Activated naive CD8-positive, alpha-beta T cell treated with anti-CD3 and anti-CD28 coated beads for 36 hours (primary cell): Measurements from ENCODE around the gene NUMB. TPM values are rescaled to one million over a fixed set of nuclear protein-coding genes. Genes with fewer than 3 reads are reported as not detected.
"Not testable (repeated sequence)": the region's sequence is repeated elsewhere in the genome, so short reads cannot be mapped to it uniquely, and the experiment has no call there.

Experiments
- DNase-seq: peaks from one replicate; pipeline ENCODE4 v3.0.0; 2021
- H3K27ac Mint-ChIP-seq: one replicate; pipeline ENCODE4 v1.8.0; 2022; ENCODE audit warnings: mild to moderate bottlenecking, moderate library complexity, mixed read lengths
- H3K27me3 Mint-ChIP-seq: one replicate; pipeline ENCODE4 v1.8.0; 2022; ENCODE audit warnings: mild to moderate bottlenecking, mixed read lengths
- H3K36me3 Mint-ChIP-seq: one replicate; pipeline ENCODE4 v1.8.0; 2021; ENCODE audit warnings: mild to moderate bottlenecking, mixed read lengths
- H3K4me1 Mint-ChIP-seq: one replicate; pipeline ENCODE4 v1.8.0; 2021; ENCODE audit warnings: mixed read lengths
- H3K4me3 Mint-ChIP-seq: one replicate; pipeline ENCODE4 v1.8.0; 2022; ENCODE audit warnings: mild to moderate bottlenecking, moderate library complexity, mixed read lengths
- H3K9me3 Mint-ChIP-seq: one replicate; pipeline ENCODE4 v1.8.0; 2022; ENCODE audit warnings: mixed read lengths
- total RNA-seq, 2 experiments: library from RNA; stranded (reverse); gene quantifications; one replicate each; pipeline ENCODE4 v1.2.3, GENCODE V29; 2021

The NUMB gene
- total RNA-seq, 2 experiments from 2014 or later: 27.3 to 32.4 TPM

- no peaks in the 10 kb centered on the region for H3K9me3 Mint-ChIP-seq
- peak; percentile 6 for DNase-seq
- peak overlapping the region; percentile 100 for H3K4me3 Mint-ChIP-seq
- H3K4me1 Mint-ChIP-seq: peaks cover 33% of the 10 kb centered on the region
- H3K27ac Mint-ChIP-seq: peak overlapping the region; percentile 96
- no peaks in the 10 kb centered on the region for H3K36me3 Mint-ChIP-seq
- no peaks in the 10 kb centered on the region for H3K27me3 Mint-ChIP-seq
These were observed 1.1 kb downstream of the NUMB start for GRCh38 chr14:73457041-73457923.

DNA sequence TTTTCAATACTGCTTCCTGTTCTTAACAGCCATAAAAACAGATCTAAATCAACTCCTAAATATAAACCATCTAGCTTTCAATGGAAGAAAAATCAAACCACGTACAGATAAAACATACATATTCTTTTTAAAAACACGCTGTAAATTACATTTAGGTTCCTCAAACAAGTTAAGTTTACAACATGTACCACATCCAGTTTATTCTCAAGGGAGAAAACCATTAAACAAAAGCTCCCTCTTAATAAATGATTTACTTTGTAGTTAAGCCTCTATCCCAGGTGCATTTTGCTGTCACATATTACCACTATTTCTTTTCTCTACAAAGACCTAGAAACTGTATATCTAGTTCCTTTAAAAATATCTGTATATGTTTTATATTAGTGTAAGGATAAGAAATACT, 3.1 kb downstream of the NUMB start:
- Mint-ChIP-seq H3K27me3 (no peaks in the 10 kb centered on the region), H3K9me3 (no peaks in the 10 kb centered on the region), H3K4me1 (peaks cover 34% of the 10 kb centered on the region), H3K36me3 (no peaks in the 10 kb centered on the region), H3K27ac (no peak overlapping the region), H3K4me3 (no peak overlapping the region)
- DNase-seq: no peak

DNA sequence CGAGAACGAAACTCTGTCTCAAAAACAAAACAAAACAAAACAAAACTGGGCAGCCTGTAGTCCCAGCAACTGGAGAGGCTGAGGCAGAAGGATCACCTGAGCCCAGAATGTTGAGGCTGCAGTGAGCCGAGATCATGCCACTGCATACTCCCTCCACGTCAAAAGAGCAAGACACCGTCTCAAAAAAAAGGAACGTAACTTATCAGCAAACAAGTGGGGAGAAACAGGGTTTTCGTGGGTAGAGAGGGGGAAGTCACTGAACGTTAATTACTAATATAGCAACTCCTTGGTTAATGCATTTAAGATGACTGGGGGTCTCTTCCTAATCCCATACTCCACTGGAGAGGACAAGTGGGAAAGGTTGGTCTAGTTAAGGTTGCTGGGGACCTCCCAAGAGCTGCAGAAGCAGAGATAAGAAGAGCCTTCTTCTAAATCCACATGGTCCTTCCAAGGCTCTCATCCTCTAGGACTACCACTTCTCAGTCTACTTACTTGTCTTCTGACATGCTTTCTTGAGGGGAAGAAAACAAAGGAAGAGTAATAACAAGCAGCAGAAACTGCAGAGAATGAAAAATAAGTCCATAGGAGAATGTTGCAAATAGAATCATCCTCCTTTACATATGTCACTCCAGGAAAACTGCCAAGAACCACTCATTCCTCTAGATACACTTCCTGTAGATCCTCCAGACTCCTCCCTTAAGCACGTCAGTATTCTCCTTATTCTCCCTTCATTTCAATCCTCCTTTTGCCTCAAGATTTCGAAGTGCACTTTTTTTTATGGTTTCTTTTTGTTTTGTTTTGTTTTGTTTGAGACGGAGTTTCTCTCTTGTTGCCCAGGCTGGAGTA, 5.8 kb downstream of the NUMB start:
- no peak overlapping the region for H3K4me3 Mint-ChIP-seq

DNA sequence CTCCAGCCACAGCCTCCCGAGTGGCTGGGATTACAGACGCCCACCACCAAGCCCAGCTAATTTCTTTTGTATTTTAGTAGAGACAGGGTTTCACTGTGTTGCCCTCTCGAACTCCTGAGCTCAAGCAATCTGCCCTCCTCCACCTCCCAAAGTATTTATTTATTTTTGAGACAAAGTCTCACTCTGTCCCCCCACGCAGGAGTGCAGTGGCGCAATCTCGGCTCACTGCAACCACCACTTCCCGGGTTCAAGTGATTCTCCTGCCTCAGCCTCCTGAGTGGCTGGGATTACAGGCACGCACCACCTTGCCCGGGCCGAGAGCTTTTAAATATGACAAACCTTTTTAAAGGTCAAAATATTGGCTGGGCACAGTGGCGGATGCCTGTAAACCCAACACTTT, 14.6 kb downstream of the NUMB start:
- Mint-ChIP-seq H3K36me3 (no peaks in the 10 kb centered on the region), H3K27ac (no peak overlapping the region), H3K27me3 (no peaks in the 10 kb centered on the region), H3K9me3 (no peaks in the 10 kb centered on the region), H3K4me1 (peaks cover 9% of the 10 kb centered on the region), H3K4me3 (no peak overlapping the region)
- no peak for DNase-seq

More for the DNA sequence above, 5.8 kb downstream of the NUMB start:
- Mint-ChIP-seq H3K36me3 (no peaks in the 10 kb centered on the region), H3K27ac (no peak overlapping the region), H3K9me3 (no peaks in the 10 kb centered on the region), H3K4me1 (peaks cover 30% of the 10 kb centered on the region), H3K27me3 (no peaks in the 10 kb centered on the region)
- no peak for DNase-seq

DNA sequence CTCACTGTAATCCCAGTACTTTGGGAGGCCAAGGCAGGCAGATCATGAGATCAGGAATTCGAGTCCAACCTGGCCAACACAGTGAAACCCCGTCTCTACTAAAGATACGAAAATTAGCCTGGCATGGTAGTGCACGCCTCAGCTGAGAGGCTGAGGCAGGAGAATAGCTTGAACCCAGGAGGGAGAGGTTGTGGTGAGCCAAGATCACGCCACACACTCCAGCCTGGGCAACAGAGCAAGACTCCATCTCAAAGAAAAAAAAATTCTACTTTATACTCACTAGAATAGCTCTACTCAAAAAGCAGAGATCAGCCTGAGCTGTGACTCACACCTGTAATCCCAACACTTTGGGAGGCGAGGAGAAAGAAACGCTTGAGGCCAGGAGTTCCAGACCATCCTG, 17.1 kb downstream of the NUMB start:
- H3K27me3 Mint-ChIP-seq: no peaks in the 10 kb centered on the region
- H3K9me3 Mint-ChIP-seq: no peaks in the 10 kb centered on the region
- H3K4me1 Mint-ChIP-seq: peaks cover 11% of the 10 kb centered on the region
- no peak for DNase-seq
- no peak overlapping the region for H3K27ac Mint-ChIP-seq
- no peak overlapping the region for H3K4me3 Mint-ChIP-seq
- no peaks in the 10 kb centered on the region for H3K36me3 Mint-ChIP-seq

GRCh38 chr14:73438993-73439392, 19.4 kb downstream of the NUMB start:
- H3K36me3 Mint-ChIP-seq: no peaks in the 10 kb centered on the region
- no peak overlapping the region for H3K27ac Mint-ChIP-seq
- peaks cover 14% of the 10 kb centered on the region for H3K4me1 Mint-ChIP-seq
- H3K4me3 Mint-ChIP-seq: no peak overlapping the region
- no peaks in the 10 kb centered on the region for H3K27me3 Mint-ChIP-seq
- no peaks in the 10 kb centered on the region for H3K9me3 Mint-ChIP-seq
- no peak for DNase-seq

- H3K27me3 Mint-ChIP-seq: no peaks in the 10 kb centered on the region
These were observed 21.1 kb downstream of the NUMB start for GRCh38 chr14:73437206-73437605.

GRCh38 chr14:73432124-73432523, 26.2 kb downstream of the NUMB start:
- Mint-ChIP-seq H3K4me3 (no peak overlapping the region), H3K4me1 (peaks cover 7% of the 10 kb centered on the region), H3K9me3 (no peaks in the 10 kb centered on the region), H3K27ac (no peak overlapping the region), H3K27me3 (no peaks in the 10 kb centered on the region), H3K36me3 (peaks cover 2% of the 10 kb centered on the region)
- no peak for DNase-seq

More at GRCh38 chr14:73437206-73437605, 21.1 kb downstream of the NUMB start:
- Mint-ChIP-seq H3K4me1 (peaks cover 14% of the 10 kb centered on the region), H3K27ac (no peak overlapping the region), H3K9me3 (no peaks in the 10 kb centered on the region), H3K4me3 (no peak overlapping the region), H3K36me3 (no peaks in the 10 kb centered on the region)
- DNase-seq: no peak

DNA sequence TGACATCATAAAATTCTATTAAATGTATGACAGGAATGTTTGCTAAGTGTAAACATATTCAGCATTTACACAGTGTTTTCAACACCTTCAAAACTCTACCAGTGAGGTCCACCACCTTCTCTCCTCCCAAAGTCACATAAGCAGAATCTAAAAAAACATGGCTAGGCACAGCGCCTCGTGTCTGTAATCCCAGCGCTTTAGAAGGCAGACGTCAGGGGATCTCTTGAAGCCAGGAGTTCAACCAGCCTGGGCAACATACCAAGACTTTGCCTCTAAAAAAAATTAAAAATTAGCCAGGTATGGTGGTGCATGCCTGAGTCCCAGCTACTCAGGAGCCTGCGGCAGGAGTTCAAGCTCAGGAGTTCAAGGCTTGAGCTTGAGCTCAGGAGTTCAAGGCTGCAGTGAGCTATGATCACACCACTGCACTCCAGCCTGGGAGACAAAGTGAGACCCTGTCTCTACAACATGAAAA, 30.0 kb downstream of the NUMB start:
- H3K4me3 Mint-ChIP-seq: no peak overlapping the region
- no peak overlapping the region for H3K27ac Mint-ChIP-seq
- no peak for DNase-seq
- H3K36me3 Mint-ChIP-seq: peaks cover 2% of the 10 kb centered on the region
- H3K4me1 Mint-ChIP-seq: peaks cover 10% of the 10 kb centered on the region
- no peaks in the 10 kb centered on the region for H3K27me3 Mint-ChIP-seq
- no peaks in the 10 kb centered on the region for H3K9me3 Mint-ChIP-seq

DNA sequence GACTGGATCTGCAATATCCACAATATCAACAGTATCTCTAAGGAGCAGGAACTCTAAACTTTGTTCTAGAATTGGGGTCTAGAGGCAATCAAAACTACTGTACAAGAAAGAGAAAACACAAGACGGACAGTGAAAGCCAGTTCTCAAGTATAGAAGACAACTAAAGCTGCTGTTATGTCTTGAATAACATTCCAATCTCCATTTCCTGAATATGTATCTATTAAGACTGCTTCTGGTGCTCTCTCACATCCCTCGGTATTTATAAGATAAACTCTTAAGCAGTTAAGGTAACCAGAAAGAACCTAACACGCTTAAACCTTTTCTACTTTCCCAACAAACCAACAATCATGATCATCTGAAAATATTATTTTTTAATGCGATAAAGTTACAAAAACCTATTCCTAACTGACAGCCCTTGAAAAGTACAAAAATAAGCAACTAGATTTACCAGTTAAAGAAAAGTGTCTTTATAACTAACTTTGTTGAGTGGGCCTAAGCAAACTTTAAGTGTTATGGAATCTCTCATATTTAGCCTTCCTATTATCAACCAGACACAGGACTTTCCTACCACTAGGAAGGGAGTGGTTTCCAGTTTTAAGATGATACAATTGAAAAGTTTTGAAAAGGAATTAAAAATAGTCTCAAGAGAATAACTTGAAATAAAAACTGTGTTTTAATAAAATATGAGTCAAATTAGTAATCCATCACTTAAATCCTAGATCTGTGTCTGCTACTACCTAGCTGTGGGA, 30.7 kb downstream of the NUMB start:
- DNase-seq: no peak
- Mint-ChIP-seq H3K4me3 (no peak overlapping the region), H3K4me1 (peaks cover 10% of the 10 kb centered on the region), H3K9me3 (no peaks in the 10 kb centered on the region), H3K27ac (no peak overlapping the region), H3K36me3 (peaks cover 2% of the 10 kb centered on the region), H3K27me3 (no peaks in the 10 kb centered on the region)

- H3K27ac Mint-ChIP-seq: no peak overlapping the region
- no peaks in the 10 kb centered on the region for H3K27me3 Mint-ChIP-seq
- H3K4me3 Mint-ChIP-seq: no peak overlapping the region
- peaks cover 16% of the 10 kb centered on the region for H3K4me1 Mint-ChIP-seq
- DNase-seq: no peak
- H3K9me3 Mint-ChIP-seq: no peaks in the 10 kb centered on the region
- peaks cover 8% of the 10 kb centered on the region for H3K36me3 Mint-ChIP-seq
These were observed 31.5 kb downstream of the NUMB start for GRCh38 chr14:73426877-73427276.

- H3K36me3 Mint-ChIP-seq: peaks cover 11% of the 10 kb centered on the region
- H3K4me1 Mint-ChIP-seq: peaks cover 19% of the 10 kb centered on the region
- H3K4me3 Mint-ChIP-seq: no peak overlapping the region
- no peak for DNase-seq
- H3K27ac Mint-ChIP-seq: no peak overlapping the region
- H3K9me3 Mint-ChIP-seq: no peaks in the 10 kb centered on the region
- H3K27me3 Mint-ChIP-seq: no peaks in the 10 kb centered on the region
These were observed 33.9 kb downstream of the NUMB start for GRCh38 chr14:73424453-73424852.

GRCh38 chr14:73423092-73423491, 35.3 kb downstream of the NUMB start:
- not testable (repeated sequence) for H3K27ac Mint-ChIP-seq, DNase-seq, H3K27me3 Mint-ChIP-seq, H3K4me3 Mint-ChIP-seq, H3K9me3 Mint-ChIP-seq
- peaks cover 12% of the 10 kb centered on the region for H3K36me3 Mint-ChIP-seq
- H3K4me1 Mint-ChIP-seq: peaks cover 17% of the 10 kb centered on the region

- peaks cover 17% of the 10 kb centered on the region for H3K4me1 Mint-ChIP-seq
These were observed 35.8 kb downstream of the NUMB start for GRCh38 chr14:73422515-73422914.

DNA sequence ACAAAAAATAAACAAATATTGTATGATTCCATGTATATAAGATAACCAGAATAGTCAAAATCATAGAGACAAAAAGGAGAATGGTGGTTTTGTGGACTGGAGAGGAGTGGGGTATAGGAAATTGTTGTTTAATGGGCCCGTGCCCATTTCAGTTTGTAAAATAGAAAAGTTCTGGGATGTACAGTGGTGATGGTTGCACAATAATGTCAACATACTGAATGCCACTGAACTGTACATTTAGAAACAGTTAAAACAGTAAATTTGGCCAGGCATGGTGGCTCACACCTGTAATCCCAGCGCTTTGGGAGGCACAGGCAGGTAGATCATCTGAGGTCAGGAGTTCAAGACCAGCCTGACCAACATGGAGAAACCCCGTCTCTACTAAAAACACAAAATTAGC, 40.1 kb downstream of the NUMB start:
- Mint-ChIP-seq H3K36me3 (peaks cover 14% of the 10 kb centered on the region), H3K9me3 (no peaks in the 10 kb centered on the region), H3K27ac (no peak overlapping the region), H3K27me3 (no peaks in the 10 kb centered on the region), H3K4me1 (peaks cover 9% of the 10 kb centered on the region), H3K4me3 (no peak overlapping the region)
- DNase-seq: no peak

More at GRCh38 chr14:73422515-73422914, 35.8 kb downstream of the NUMB start:
- H3K9me3 Mint-ChIP-seq: no peaks in the 10 kb centered on the region
- no peak for DNase-seq
- H3K4me3 Mint-ChIP-seq: no peak overlapping the region
- H3K27ac Mint-ChIP-seq: no peak overlapping the region
- H3K36me3 Mint-ChIP-seq: peaks cover 13% of the 10 kb centered on the region
- H3K27me3 Mint-ChIP-seq: no peaks in the 10 kb centered on the region
